HG03045 (cell line): ENCODE measurements around the gene ARHGAP26.

ENCODE experiments used
- ATAC-seq: cut with Tn5 transposase; IDR thresholded peaks from one replicate; pipeline ENCODE4 v1.9.1; 2021; ENCODE audit warnings: mild to moderate bottlenecking, moderate library complexity; ENCODE audit not compliant: unreplicated experiment

ARHGAP26 gene, protein sequence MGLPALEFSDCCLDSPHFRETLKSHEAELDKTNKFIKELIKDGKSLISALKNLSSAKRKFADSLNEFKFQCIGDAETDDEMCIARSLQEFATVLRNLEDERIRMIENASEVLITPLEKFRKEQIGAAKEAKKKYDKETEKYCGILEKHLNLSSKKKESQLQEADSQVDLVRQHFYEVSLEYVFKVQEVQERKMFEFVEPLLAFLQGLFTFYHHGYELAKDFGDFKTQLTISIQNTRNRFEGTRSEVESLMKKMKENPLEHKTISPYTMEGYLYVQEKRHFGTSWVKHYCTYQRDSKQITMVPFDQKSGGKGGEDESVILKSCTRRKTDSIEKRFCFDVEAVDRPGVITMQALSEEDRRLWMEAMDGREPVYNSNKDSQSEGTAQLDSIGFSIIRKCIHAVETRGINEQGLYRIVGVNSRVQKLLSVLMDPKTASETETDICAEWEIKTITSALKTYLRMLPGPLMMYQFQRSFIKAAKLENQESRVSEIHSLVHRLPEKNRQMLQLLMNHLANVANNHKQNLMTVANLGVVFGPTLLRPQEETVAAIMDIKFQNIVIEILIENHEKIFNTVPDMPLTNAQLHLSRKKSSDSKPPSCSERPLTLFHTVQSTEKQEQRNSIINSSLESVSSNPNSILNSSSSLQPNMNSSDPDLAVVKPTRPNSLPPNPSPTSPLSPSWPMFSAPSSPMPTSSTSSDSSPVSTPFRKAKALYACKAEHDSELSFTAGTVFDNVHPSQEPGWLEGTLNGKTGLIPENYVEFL

DNA sequence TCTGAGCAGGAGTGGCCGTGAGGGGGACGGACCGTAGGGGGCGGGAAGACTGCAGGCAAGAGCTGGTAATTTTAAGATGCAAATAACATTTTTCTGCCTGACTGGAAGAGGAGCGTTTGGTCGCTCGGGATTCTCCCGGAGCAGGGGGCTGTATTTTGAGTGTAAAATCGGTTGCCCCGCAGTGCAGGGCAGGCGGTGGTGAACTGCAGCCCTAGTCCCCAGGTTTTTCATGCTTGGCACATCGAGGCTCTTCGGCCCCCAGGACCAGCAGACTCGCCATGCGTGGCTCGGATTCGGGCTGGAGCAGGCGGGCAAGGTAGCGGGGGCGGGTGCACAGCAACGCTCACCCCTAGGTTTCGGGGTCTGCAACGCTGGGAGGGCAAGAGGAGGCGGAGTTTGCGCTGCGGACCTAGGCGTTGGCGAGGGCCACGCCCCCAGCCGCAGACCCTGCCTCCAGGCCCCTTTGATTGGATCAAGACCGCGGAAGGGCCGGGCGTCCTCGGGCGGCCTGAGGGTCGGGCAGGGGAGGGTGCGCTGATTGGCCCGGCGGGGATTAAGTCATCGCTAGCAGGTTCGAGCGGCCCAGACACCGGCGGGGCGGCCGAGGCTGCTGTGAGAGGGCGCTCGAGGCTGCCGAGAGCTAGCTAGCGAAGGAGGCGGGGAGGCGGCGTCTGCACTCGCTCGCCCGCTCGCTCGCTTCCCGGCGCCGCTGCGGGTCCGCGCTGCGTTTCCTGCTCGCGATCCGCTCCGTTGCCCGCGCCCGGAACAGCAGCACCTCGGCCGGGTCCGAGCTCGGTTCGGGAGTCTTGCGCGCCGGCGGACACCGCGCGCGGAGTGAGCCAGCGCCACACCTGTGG, at the start of gene ARHGAP26:
ARHGAP26 (plus strand) TSS at position 585 of the 857 bp plus-strand sequence. CDS start 385 bp downstream, outside the sequence.
- ATAC-seq = peak; percentile 99

GRCh38 chr5:142720641-142721271, 49.4 kb upstream of the ARHGAP26 start:
- no peak for ATAC-seq

GRCh38 chr5:142722146-142722545, 48.0 kb upstream of the ARHGAP26 start:
- ATAC-seq = no peak

DNA sequence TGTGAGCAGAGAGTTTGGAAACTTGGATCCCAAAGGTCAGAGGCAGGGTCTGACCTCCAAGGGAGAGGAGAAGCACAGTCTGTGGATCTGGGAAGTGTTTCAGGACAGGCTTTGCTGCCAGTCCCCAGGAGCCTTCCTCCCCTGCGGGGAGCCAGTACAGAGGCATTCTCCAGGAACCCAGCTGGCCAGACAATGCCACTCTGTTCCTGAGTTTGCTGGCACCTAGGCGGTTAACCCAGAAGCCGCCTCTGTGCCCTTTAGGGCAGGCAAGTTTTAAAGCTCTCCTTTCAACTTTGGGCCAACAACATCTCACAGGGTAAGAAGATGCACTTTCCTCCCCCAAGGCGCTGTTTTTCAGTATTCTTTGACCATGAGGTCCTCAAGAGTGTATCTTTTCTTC, 47.3 kb upstream of the ARHGAP26 start:
- ATAC-seq = no peak

- ATAC-seq = no peak
Observed at GRCh38 chr5:142724821-142725220, 45.4 kb upstream of the ARHGAP26 start.

DNA sequence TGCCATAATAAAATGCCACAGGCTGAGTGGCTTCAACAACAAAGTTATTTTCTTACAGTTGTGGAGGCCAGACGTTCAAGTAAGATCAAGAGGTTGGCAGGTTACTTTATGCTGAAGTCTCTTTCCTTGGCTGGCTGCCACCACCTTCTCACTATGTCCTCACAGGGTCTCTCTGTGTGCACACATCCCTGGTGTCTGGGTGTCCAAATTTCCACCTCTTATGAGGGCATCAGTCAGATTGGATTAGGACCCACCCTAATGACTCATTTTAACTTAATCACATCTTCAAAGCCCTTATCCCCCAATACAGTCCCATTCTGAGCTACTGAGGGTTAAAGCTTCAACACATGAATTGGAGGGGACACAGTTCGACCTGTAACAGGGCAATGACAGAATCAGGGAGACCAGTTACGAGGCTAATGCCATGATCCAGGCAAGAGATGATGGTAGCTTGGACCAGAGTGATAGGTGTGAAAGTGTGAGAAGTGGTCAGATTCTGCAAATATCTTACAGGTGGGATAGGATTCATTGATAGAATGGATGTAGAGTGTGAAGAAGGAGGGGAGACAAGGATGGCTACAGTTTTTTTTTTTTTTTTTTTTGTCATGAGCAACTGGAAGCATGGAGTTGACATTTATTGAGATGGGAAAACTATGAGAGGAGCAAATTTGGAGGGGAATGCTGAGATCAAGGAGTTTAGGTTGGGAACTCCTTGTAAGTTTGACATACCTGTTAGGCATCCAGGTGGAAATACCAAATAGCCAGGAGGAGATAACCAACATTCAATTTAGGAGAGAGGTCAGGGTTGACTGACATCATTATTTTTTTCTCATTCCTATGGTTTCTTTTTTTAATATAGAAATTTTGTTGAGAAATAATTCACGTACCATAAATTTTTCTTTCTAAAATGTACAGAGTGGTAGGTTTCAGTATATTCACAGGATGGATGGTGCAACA, 44.7 kb upstream of the ARHGAP26 start:
- no peak for ATAC-seq

DNA sequence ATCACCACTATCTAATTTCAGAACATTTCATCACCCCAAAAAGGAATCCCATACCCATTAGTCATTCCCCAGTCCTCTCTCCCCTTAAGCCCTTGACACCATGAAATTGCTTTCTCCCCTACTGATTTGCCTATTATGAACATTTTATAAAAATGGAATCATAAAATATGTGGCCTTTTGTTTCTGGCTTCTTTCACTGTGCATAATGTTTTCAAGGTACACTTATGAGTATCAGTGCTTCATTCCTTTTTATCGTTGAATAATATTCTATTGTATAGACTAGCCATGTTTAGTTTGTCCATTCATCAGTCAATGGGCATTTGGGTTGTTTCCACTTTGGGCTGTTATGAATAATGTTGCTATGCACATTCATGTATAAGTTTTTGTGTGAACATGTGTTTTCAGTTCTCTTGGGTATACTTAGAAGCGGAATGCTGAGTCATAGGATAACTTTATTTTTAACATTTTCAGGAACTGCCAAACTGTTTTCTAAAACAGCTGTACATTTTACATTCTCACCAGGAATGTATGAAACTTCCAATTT, 43.9 kb upstream of the ARHGAP26 start:
- no peak for ATAC-seq

- ATAC-seq = no peak
Observed at GRCh38 chr5:142727735-142728047, 42.5 kb upstream of the ARHGAP26 start.

GRCh38 chr5:142735323-142736246, 34.6 kb upstream of the ARHGAP26 start:
- ATAC-seq = no peak

- no peak for ATAC-seq
Observed at GRCh38 chr5:142736247-142736632, 33.9 kb upstream of the ARHGAP26 start.

GRCh38 chr5:142737179-142737578, 33.0 kb upstream of the ARHGAP26 start:
- ATAC-seq = no peak

DNA sequence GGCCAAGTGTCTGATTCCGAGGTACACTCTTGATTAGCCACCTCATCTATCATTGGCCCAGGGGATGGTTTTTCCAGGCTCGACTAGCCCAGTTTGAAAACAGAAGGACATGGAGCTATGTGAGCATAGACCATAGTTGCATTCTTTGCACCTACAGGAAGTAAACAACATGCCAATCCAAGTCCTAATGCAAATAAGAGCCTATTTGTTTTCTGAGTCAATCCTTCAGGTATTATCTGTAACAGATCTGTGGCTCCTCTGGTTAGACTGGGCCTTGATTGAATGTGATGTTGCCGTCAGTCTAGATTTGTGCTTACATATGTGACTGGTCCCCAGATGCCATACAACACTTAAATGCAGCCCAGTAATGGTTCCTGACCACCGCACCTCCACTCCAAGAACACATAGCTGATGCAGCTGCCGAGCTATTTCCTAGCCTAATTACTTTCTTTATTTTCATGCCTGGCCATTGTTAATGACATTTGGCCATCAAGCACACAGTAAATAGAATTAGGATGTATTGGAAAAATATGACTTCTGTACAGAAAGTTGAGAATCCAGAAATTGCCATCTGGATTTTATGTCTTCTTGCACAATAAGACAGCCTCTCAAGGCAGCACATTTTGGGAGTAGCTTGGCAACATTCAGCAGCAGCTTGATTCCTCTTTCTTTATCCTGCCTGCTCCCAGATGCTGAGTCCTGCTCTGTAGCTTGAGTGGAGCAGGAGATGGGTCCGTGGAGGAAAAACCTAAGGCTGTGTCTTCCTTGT, 29.5 kb upstream of the ARHGAP26 start:
- ATAC-seq = no peak

- ATAC-seq = no peak
Observed at GRCh38 chr5:142743592-142744441, 26.4 kb upstream of the ARHGAP26 start.

GRCh38 chr5:142745268-142745667, 24.9 kb upstream of the ARHGAP26 start:
- ATAC-seq = no peak

- no peak for ATAC-seq
Observed at GRCh38 chr5:142746532-142747433, 23.4 kb upstream of the ARHGAP26 start.

- ATAC-seq = no peak
Observed at GRCh38 chr5:142748132-142748531, 22.0 kb upstream of the ARHGAP26 start.
